ENCODE results near the gene HPSE2.

Gene HPSE2

DNA sequence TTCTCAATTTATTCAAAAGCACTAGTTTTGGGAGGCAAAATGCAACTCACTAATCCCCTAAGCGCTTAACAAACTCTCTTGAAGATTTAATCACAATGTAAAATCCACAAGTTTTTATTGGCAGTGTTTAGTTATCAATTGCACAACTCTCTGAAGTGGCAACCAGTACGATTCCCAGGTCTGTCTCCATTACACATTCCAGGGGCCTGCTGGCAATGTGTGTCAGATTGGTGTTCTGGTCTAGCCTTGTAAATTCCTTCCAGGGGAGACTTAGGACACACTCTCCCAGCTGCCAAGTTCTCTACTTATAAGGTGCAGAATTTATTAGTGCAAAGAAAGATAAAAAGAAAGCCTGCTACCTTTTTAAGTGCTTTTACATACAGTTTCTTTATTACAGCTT, 624.2 kb downstream of the HPSE2 start:
- no peak for DNase-seq
- TF ChIP-seq, protein P1, sequence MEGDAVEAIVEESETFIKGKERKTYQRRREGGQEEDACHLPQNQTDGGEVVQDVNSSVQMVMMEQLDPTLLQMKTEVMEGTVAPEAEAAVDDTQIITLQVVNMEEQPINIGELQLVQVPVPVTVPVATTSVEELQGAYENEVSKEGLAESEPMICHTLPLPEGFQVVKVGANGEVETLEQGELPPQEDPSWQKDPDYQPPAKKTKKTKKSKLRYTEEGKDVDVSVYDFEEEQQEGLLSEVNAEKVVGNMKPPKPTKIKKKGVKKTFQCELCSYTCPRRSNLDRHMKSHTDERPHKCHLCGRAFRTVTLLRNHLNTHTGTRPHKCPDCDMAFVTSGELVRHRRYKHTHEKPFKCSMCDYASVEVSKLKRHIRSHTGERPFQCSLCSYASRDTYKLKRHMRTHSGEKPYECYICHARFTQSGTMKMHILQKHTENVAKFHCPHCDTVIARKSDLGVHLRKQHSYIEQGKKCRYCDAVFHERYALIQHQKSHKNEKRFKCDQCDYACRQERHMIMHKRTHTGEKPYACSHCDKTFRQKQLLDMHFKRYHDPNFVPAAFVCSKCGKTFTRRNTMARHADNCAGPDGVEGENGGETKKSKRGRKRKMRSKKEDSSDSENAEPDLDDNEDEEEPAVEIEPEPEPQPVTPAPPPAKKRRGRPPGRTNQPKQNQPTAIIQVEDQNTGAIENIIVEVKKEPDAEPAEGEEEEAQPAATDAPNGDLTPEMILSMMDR (IDR thresholded peaks at IDR 0.05; ENCODE audit: low read depth, low read length, missing control alignments), result no peak
- no peaks in the 10 kb centered on the region for H3K27me3 ChIP-seq (replicated peaks)
- H3K27ac ChIP-seq, result no peak overlapping the region
- H3K36me3 ChIP-seq (replicated peaks), result no peaks in the 10 kb centered on the region
- in situ Hi-C loops (cut with HindIII; ENCODE audit: low pct_ligation_motif_present, low sequenced_read_pairs), result no loop called here
- H3K4me3 ChIP-seq (ENCODE audit: low read depth, low read length), result no peak overlapping the region

- in situ Hi-C loops (cut with HindIII; ENCODE audit: low pct_ligation_motif_present, low sequenced_read_pairs), result no loop called here
- Histone ChIP-seq H3K27ac (no peak overlapping the region), H3K4me3 (ENCODE audit: low read depth, low read length) (no peak overlapping the region), H3K36me3 (replicated peaks) (no peaks in the 10 kb centered on the region), H3K27me3 (replicated peaks) (no peaks in the 10 kb centered on the region)
- TF ChIP-seq, protein P1 (IDR thresholded peaks at IDR 0.05; ENCODE audit: low read depth, low read length, missing control alignments), result no peak
- DNase-seq, result no peak
Measured at GRCh38 chr10:98610836-98611235, 624.8 kb downstream of the HPSE2 start.

DNA sequence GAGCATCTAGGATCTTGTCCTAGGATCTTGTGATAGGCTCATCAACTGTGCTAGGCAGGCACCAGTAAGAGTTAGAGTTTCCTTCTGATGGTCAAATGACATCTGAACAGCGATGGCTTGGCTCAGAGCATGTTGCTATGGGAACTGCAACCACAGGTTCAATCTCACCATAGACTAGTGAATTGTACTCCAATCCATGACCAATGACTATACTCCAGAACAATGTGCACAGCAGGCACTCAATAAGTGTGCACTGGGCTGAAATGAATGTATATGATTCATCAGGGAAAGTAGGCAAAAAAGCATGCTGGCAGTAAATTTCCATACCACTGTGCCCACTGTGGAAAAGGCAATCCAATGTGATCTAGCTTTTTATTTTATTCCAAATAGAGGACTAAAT, 625.4 kb downstream of the HPSE2 start:
- in situ Hi-C loops (cut with HindIII; ENCODE audit: low pct_ligation_motif_present, low sequenced_read_pairs), result no loop called here
- TF ChIP-seq, protein P1 (IDR thresholded peaks at IDR 0.05; ENCODE audit: low read depth, low read length, missing control alignments), result no peak
- Histone ChIP-seq H3K27me3 (replicated peaks) (no peaks in the 10 kb centered on the region), H3K4me3 (ENCODE audit: low read depth, low read length) (no peak overlapping the region), H3K27ac (no peak overlapping the region), H3K36me3 (replicated peaks) (no peaks in the 10 kb centered on the region)
- no peak for DNase-seq

GRCh38 chr10:98609265-98609664, 626.4 kb downstream of the HPSE2 start:
- no peaks in the 10 kb centered on the region for H3K36me3 ChIP-seq (replicated peaks)
- no peak overlapping the region for H3K4me3 ChIP-seq (ENCODE audit: low read depth, low read length)
- in situ Hi-C loops (cut with HindIII; ENCODE audit: low pct_ligation_motif_present, low sequenced_read_pairs), result no loop called here
- TF ChIP-seq, protein P1 (IDR thresholded peaks at IDR 0.05; ENCODE audit: low read depth, low read length, missing control alignments), result no peak
- H3K27ac ChIP-seq, result no peak overlapping the region
- no peak for DNase-seq
- no peaks in the 10 kb centered on the region for H3K27me3 ChIP-seq (replicated peaks)

GRCh38 chr10:98608411-98608810, 627.2 kb downstream of the HPSE2 start:
- Histone ChIP-seq H3K27ac (no peak overlapping the region), H3K36me3 (replicated peaks) (no peaks in the 10 kb centered on the region), H3K27me3 (replicated peaks) (no peaks in the 10 kb centered on the region), H3K4me3 (ENCODE audit: low read depth, low read length) (no peak overlapping the region)
- in situ Hi-C loops (cut with HindIII; ENCODE audit: low pct_ligation_motif_present, low sequenced_read_pairs), result no loop called here
- TF ChIP-seq, protein P1 (IDR thresholded peaks at IDR 0.05; ENCODE audit: low read depth, low read length, missing control alignments), result no peak
- DNase-seq, result no peak

DNA sequence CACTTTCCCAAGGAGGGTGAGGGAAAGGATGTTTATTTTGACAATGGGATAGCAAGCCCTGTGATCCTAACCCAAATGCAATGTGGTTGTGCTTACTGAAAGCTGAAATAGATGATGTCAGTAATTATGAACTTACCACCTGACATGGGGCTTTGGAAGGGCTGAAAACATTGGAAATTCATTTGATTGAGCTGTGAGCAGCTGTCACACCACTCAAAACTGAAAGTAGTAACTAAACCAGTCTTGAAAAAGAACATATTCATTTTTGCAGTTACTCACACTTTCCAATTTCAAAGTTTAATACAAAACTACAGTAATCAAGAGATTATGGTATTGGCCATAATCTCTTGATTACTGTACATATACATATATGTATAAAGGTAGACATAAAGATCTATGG, 633.4 kb downstream of the HPSE2 start:
- TF ChIP-seq, protein P1 (IDR thresholded peaks at IDR 0.05; ENCODE audit: low read depth, low read length, missing control alignments), result no peak
- Histone ChIP-seq H3K36me3 (replicated peaks) (no peaks in the 10 kb centered on the region), H3K4me3 (ENCODE audit: low read depth, low read length) (no peak overlapping the region), H3K27me3 (replicated peaks) (no peaks in the 10 kb centered on the region), H3K27ac (no peak overlapping the region)
- no peak for DNase-seq
- in situ Hi-C loops (cut with HindIII; ENCODE audit: low pct_ligation_motif_present, low sequenced_read_pairs), result no loop called here
